Adrenal gland (tissue), 12 donors: ENCODE measurements around the gene HIP1R. TPM values are rescaled to one million over a fixed set of nuclear protein-coding genes. Genes with fewer than 3 reads are reported as not detected.
A peak's percentile ranks its signal among the peaks of the same experiment; 100 is the strongest.
"Not testable (repeated sequence)": the region's sequence is repeated elsewhere in the genome, so short reads cannot be mapped to it uniquely, and the experiment has no call there.

Source experiments
- DNase-seq, 7 donors: peaks; one replicate each; pipeline ENCODE4 v3.0.0-alpha.2; 2019 to 2020
- H3K27ac ChIP-seq, 5 donors: fragments of 200-600 bp; sonication (generic) in 4 of 5; 1 replicate in 3 of 5; 2 replicates in 2 of 5; pipeline versions ENCODE4 v1.5.1 to v1.8.0; 2016 to 2020; ENCODE audit warnings: mild to moderate bottlenecking in 1 of 5
- H3K27me3 ChIP-seq: fragments of 200-600 bp; 2 replicates; pipeline ENCODE4 v1.8.0; 2021
- H3K36me3 ChIP-seq, 2 donors: fragments of 200-600 bp; replicated peaks in 1 of 2; 1 replicate in 1 of 2; 2 replicates in 1 of 2; pipeline versions ENCODE4 v1.5.1 to v1.8.0; 2018 to 2022
- H3K4me1 ChIP-seq, 2 donors: fragments of 200-600 bp; replicated peaks in 1 of 2; 1 replicate in 1 of 2; 2 replicates in 1 of 2; pipeline versions ENCODE4 v1.5.1 to v1.8.0; 2018 to 2021
- H3K4me3 ChIP-seq, 4 donors: fragments of 200-600 bp; sonication (generic) in 3 of 4; one replicate each; pipeline ENCODE4 v1.5.1; 2016 to 2018
- H3K9me3 ChIP-seq, 3 donors: fragments of 200-600 bp; sonication (generic) in 1 of 3; replicated peaks in 1 of 3; 1 replicate in 2 of 3; 2 replicates in 1 of 3; pipeline versions ENCODE4 v1.5.1 to v1.8.0; 2016 to 2021
- CTCF ChIP-seq, 6 experiments: fragments of 450-650 bp in 4 of 6; fragments of 200-600 bp in 2 of 6; sonication (generic) in 1 of 6; IDR thresholded peaks; 1 replicate in 5 of 6; 2 replicates in 1 of 6; pipeline versions ENCODE4 v1.5.1 to v1.8.0; 2016 to 2021; ENCODE audit warnings: antibody characterized with exemption in 6 of 6, mild to moderate bottlenecking in 2 of 6, moderate library complexity in 1 of 6
- POLR2A ChIP-seq, 2 donors: fragments of 450-650 bp; IDR thresholded peaks; one replicate each; pipeline ENCODE4 v1.6.1; 2017; ENCODE audit warnings: antibody characterized with exemption in 2 of 2, mild to moderate bottlenecking in 2 of 2, moderate library complexity in 1 of 2
- WGBS, 4 donors: extraction: QIAGEN DNeasy Blood & Tissue Kit in 2 of 4; methylation state at CpG; one replicate each; pipeline versions ENCODE4 v1.1.5 to v1.1.7; 2013 to 2017; 5-methylcytosine and 5-hydroxymethylcytosine counted together
- intact Hi-C, 2 donors: fragments of 100-400 bp; cut with DNase I; formaldehyde crosslinking; loops; one replicate each; pipeline versions ENCODE4 v1.14.1 to v1.15.0; 2022 to 2023
- polyA plus RNA-seq, 3 donors: library from polyadenylated mRNA; stranded (reverse); fragments of 200-250 nt in 2 of 3; fragments of 350-450 nt in 1 of 3; fragmentation: Illumina TruSeq in 1 of 3; extraction: RNeasy Lipid Tissue Mini Kit (QIAGEN cat#74804) in 1 of 3; gene quantifications; one replicate each; pipeline ENCODE4 v1.2.3, GENCODE V29; 2013 to 2014
- total RNA-seq, 9 donors: library from RNA; depleted of rRNA in 4 of 9; stranded (reverse); fragments of >200 nt in 4 of 9; fragments of 120-200 nt in 1 of 9; fragmentation: NEBNext Ultra II Directional in 1 of 9; extraction: Animal tissue kit (Norgen Biotek cat#: 25700) in 1 of 9; gene quantifications; one replicate each; pipeline versions ENCODE4 v1.1.0 to v1.2.4, GENCODE V29; 2013 to 2023
- donor health status: healthy with polysubstance abuse.
- donor health status: Bipolar disorder and iron deficiency.
- donor health status: DM: yes; HTN: yes; CAD: no.
- donor health status: DM: no; HTN: no; CAD: no.
- donor health status: DM: no; HTN: no; CAD: no.
- donor health status: DM: yes; HTN: yes; CAD: no.

HIP1R gene
- total and polyA plus RNA-seq, 12 donors: 21.6 to 107 (median 41.3) TPM

GRCh38 chr12:122872815-122873361 lies 37.6 kb downstream of the HIP1R start:
- no peak overlapping the region for H3K4me3 ChIP-seq
- peaks cover 53 to 77% of the 10 kb centered on the region in 2 donors for H3K4me1 ChIP-seq
- H3K36me3 ChIP-seq: peaks cover 0 to 24% of the 10 kb centered on the region in 2 donors
- no peak for DNase-seq
- H3K27me3 ChIP-seq: no peaks in the 10 kb centered on the region
- H3K9me3 ChIP-seq: no peaks in the 10 kb centered on the region
- 76 to 89% (median 77%) methylated on average over 12 of the region's 12 CpGs for WGBS, 4 donors
- intact Hi-C loops: no loop called here
- H3K27ac ChIP-seq: peak overlapping the region in 2 of 5 donors; percentile 83 to 86
- TF ChIP-seq POLR2A (IDR thresholded peaks at IDR 0.05) (no peak), CTCF (IDR thresholded peaks at IDR 0.05) (no peak)

GRCh38 chr12:122873540-122873939 lies 38.3 kb downstream of the HIP1R start:
- Histone ChIP-seq H3K27ac (no peak overlapping the region), H3K4me3 (no peak overlapping the region)
- WGBS, 4 donors: 86 to 92% (median 89%) methylated on average over 4 of the region's 4 CpGs

GRCh38 chr12:122874081-122874480 lies 38.8 kb downstream of the HIP1R start:
- Histone ChIP-seq H3K36me3 (peaks cover 0 to 14% of the 10 kb centered on the region in 2 donors), H3K4me1 (peaks cover 57 to 81% of the 10 kb centered on the region in 2 donors), H3K9me3 (no peaks in the 10 kb centered on the region), H3K27ac (no peak overlapping the region), H3K27me3 (no peaks in the 10 kb centered on the region), H3K4me3 (no peak overlapping the region)
- TF ChIP-seq CTCF (IDR thresholded peaks at IDR 0.05): no peak
- TF ChIP-seq POLR2A (IDR thresholded peaks at IDR 0.05): no peak
- DNase-seq: peak in 2 of 7 donors; percentile 14 to 18
- intact Hi-C loops: no loop called here
- 92 to 98% (median 93%) methylated on average over 7 to 12 of the region's 12 CpGs for WGBS, 4 donors

More at GRCh38 chr12:122873540-122873939, 38.3 kb downstream of the HIP1R start:
- TF ChIP-seq POLR2A (IDR thresholded peaks at IDR 0.05) (no peak), CTCF (IDR thresholded peaks at IDR 0.05) (no peak)
- Histone ChIP-seq H3K36me3 (peaks cover 0 to 19% of the 10 kb centered on the region in 2 donors), H3K4me1 (peaks cover 53 to 77% of the 10 kb centered on the region in 2 donors), H3K9me3 (no peaks in the 10 kb centered on the region), H3K27me3 (no peaks in the 10 kb centered on the region)
- intact Hi-C loops: no loop called here
- DNase-seq: no peak

- H3K27ac ChIP-seq: no peak overlapping the region
- no peaks in the 10 kb centered on the region for H3K9me3 ChIP-seq
- peaks cover 52 to 86% of the 10 kb centered on the region in 2 donors for H3K4me1 ChIP-seq
- H3K4me3 ChIP-seq: no peak overlapping the region
- 70 to 88% (median 74%) methylated on average over 7 of the region's 7 CpGs for WGBS, 4 donors
- H3K36me3 ChIP-seq: no peaks in the 10 kb centered on the region
- intact Hi-C loops: no loop called here
- peak in 2 of 7 donors; percentile 4 to 17 for DNase-seq
- TF ChIP-seq POLR2A (IDR thresholded peaks at IDR 0.05) (no peak), CTCF (IDR thresholded peaks at IDR 0.05) (no peak)
- H3K27me3 ChIP-seq: no peaks in the 10 kb centered on the region
These were observed 40.4 kb downstream of the HIP1R start for GRCh38 chr12:122875590-122876220.

- H3K36me3 ChIP-seq, H3K4me3 ChIP-seq, H3K9me3 ChIP-seq, intact Hi-C loops, H3K27me3 ChIP-seq: not testable (repeated sequence)
- WGBS, 4 donors: 75 to 89% (median 86%) methylated on average over 5 of the region's 5 CpGs
- Histone ChIP-seq H3K4me1 (peaks cover 49 to 86% of the 10 kb centered on the region in 2 donors), H3K27ac (peak overlapping the region in 3 of 5 donors; percentile 13 to 44 (median 41))
- DNase-seq: peak in 2 of 7 donors; percentile 7 to 45
These were observed 41.0 kb downstream of the HIP1R start for GRCh38 chr12:122876281-122876680.
